GM20431 (cell line): ENCODE results near the gene ASCC1.
"Not testable (repeated sequence)": the region's sequence is repeated elsewhere in the genome, so short reads cannot be mapped to it uniquely, and the experiment has no call there.

Experiments
- in situ Hi-C: fragments of 300-500 bp; cut with MseI, MboI; formaldehyde crosslinking; loops from one replicate; pipeline ENCODE4 v1.15.0; 2020; ENCODE audit warnings: low sequenced_read_pairs; ENCODE audit not compliant: unreplicated experiment

The ASCC1 gene

GRCh38 chr10:72176701-72177100 lies 39.4 kb downstream of the ASCC1 start:
- in situ Hi-C loops: no loop called here

DNA sequence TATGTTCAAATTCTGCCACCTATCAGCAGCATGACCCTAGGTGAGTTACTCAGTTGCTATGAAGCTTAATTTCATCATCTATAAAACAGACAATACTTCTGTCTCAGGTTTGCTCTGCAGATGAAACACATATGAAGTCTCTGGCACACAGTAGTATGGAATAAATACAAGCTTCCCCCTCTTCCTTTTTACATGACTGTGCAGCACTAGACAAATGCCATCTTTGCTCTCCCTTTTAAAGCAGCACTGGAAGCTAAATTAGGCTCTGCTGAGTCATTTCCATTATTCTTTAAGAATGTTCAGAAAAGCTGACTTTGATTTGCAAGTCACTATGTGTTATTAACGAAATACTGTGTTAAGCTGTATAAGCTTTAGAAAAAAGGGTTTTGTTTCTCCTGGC lies 40.9 kb downstream of the ASCC1 start:
- in situ Hi-C loops: no loop called here

DNA sequence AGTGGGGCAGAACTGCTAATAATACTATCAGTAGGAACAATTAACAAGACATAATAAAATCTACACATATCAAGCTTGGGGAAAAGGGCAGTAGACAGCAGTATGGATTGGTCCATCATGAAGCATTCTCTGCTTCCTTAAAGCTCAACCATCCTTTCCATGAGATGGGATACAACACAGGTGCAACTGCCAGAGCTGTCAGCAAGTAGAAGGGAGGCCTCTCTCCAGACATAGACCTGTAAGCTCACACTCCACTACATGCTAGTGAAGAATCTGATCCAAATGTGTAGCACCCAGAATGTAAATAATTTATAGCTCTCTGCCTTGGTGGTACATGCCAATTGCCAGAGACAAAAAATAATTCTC lies 41.8 kb downstream of the ASCC1 start:
- in situ Hi-C loops: no loop called here

- in situ Hi-C loops: no loop called here
Observed at GRCh38 chr10:72173619-72174296, 42.3 kb downstream of the ASCC1 start.

GRCh38 chr10:72173262-72173618 lies 42.8 kb downstream of the ASCC1 start:
- in situ Hi-C loops: no loop called here

DNA sequence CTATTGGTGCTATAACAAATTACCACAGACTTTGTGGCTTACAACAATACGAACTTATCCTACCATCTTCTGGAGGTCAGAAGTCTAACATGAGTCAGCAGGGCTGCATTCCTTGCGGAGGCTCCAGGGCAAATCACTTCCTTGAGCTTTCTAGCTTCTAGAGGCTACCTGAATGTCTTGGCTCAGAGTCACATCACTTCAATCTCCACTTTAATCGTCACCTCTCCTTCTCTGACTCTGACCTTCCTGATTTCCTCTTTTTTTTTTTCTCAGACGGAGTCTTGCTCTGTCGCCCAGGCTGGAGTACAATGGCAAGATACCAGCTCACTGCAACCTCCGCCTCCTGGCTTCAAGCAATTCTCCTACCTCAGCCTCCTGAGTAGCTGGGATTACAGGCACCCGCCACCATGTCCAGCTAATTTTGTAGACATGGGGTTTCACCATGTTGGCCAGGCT lies 44.9 kb downstream of the ASCC1 start:
- in situ Hi-C loops: no loop called here

DNA sequence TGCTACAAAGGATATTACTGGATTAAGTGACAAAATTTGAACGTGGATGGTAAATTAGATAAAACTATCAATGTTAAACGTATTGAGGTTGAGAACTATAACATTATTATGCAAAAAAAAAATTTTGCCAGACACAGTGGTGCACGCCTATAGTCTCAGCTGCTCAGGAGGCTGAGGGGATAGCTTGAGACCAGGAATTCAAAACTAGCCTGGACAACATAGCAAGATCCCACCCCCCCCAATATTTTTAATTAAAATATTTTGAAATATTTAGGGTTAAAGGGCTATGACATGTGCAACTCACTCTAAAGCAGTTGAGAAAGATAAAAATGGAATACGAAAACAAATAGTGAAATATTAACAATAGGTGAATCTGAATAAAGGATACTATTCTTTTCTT lies 45.3 kb downstream of the ASCC1 start:
- in situ Hi-C loops: no loop called here

GRCh38 chr10:72170263-72170662 lies 45.8 kb downstream of the ASCC1 start:
- in situ Hi-C loops: no loop called here

DNA sequence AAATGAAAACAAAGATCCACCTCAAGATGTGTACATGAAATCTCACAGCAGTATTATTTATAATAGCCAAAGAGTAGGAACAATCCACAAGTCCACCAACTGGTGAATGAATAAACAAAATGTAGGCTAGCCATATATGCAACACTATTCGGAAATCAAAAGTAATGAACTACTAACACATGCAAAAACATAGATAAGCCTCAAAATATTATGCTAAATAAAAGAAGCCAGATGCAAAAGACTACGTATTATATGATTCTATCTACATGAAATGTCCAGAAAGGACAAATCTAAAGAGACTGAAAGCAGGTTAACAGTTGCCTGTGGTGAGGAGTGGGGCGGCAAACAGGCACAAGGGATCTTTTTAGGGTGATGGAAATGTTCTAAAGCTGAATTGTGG lies 49.0 kb downstream of the ASCC1 start:
- in situ Hi-C loops: no loop called here

DNA sequence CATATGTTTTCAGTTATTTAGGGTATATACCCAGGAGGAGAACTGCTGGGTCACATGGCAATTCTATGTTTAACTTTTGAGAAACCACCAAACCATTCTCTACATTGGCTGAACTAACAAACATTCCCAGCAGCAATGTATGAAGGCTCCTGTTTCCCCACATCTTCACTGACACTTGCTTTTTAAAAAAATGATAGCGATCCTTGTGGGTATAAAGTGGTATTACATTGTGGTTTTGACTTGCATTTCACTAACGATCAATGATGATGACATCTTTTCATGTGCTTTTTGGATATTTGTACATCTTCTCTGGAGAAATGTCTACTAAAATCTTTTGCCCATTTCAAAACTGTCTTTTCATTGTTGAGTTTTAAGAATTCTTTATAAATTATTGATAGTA lies 51.5 kb downstream of the ASCC1 start:
- in situ Hi-C loops: no loop called here

DNA sequence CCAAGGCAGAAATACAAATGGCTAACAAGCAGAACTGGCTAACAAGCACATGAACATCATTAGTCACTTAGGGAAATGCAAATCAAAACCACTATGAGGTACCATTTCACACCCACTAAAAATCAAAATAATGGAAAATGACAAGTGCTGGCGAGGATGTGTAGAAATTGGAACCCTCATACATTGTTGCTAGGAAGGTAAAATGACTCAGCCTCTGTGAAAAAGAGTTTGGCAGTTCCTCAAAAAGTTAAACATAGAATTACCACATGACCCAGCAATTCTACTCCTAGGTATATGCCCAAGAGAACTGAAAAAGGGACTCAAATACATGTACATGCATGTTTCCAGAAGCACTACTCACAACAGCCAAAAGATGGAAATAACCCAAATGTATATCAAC lies 53.1 kb downstream of the ASCC1 start:
- in situ Hi-C loops: no loop called here

GRCh38 chr10:72158176-72158575 lies 57.9 kb downstream of the ASCC1 start:
- in situ Hi-C loops: no loop called here

- in situ Hi-C loops: no loop called here
Observed at GRCh38 chr10:72156223-72156622, 59.9 kb downstream of the ASCC1 start.

DNA sequence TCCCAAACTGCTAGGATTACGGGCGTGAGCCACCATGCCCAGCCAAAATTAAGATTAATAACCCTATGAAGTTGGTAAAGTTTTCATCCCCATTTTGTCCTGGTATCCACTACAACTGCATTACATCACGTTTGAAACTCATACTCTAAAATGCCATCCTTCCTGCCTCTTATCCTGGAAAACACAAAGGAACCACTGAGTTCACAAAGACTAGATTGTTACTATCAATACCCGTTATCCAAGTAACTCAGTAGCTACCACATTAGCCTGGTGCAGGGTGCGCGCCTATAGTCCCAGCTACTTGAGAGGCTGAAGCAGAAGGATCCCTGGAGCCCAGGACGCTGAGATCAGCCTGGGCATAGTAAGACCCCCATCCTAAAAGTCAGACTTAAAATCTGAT lies 63.8 kb downstream of the ASCC1 start:
- in situ Hi-C loops: no loop called here

DNA sequence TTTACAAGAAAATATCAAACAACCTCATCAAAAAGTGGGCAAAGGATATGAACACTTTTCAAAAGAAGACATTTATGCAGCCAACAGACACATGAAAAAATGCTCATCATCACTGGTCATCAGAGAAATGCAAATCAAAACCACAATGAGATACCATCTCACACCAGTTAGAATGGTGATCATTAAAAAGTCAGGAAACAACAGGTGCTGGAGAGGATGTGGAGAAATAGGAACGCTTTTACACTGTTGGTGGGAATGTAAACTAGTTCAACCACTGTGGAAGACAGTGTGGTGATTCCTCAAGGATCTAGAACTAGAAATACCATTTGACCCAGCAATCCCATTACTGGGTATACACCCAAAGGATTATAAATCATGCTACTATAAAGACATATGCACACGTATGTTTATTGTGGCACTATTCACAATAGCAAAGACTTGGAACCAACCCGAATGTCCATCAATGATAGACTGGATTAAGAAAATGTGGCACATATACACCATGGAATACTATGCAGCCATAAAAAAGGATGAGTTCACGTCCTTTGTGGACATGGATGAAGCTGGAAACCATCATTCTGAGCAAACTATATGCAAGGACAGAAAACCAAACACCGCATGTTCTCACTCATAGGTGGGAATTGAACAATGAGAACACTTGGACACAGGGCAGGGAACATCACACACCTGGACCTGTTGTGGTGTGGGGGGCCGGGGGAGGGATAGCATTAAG lies 65.2 kb downstream of the ASCC1 start:
- in situ Hi-C loops: not testable (repeated sequence)

DNA sequence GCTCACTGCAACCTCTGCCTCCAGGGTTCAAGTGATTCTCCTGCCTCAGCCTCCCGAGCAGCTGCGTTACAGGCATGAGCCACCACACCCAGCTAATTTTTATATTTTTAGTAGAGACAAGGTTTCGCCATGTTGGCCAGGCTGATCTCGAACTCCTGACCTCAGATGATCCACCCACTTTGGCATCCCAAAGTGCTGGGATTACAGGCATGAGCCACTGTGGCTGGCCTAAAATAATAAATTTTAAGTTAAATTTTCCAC lies 68.8 kb downstream of the ASCC1 start:
- in situ Hi-C loops: not testable (repeated sequence)

DNA sequence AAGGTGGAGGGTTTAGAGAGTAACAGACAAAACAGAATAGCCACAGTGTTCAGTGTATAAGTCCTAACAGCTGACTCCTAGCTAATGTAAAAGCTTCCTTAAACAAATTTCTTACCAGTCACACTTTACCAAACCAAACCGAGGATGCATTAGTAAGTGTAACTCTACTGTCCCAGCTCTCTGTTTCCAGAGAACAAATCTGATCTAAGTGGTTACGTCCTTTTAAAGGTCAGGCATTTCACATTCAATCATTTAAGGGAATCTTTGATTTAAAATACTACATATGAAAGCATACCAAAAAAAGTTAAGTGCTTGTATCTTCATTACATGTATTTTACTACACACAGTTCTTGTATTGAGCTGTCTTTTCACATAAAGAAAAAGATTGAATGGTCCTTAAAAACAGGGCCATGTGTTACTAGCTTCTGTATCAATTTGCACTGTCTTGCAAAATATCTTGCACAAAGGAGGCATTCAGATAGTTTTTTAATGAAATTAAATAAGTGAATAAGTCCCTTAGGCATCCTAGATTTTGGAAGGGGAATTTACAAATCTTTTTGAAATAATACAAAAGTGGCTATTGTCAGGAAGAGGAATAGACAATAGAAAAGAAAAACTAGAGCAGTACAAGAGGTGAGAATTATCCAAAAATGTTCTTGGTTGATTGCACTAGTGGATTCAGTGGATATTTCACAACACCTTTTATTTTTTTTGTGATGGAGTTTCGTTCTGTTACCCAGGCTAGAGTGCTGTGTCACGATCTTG lies 69.3 kb downstream of the ASCC1 start:
- in situ Hi-C loops: no loop called here

- in situ Hi-C loops: no loop called here
Observed at GRCh38 chr10:72146071-72146470, 70.0 kb downstream of the ASCC1 start.

DNA sequence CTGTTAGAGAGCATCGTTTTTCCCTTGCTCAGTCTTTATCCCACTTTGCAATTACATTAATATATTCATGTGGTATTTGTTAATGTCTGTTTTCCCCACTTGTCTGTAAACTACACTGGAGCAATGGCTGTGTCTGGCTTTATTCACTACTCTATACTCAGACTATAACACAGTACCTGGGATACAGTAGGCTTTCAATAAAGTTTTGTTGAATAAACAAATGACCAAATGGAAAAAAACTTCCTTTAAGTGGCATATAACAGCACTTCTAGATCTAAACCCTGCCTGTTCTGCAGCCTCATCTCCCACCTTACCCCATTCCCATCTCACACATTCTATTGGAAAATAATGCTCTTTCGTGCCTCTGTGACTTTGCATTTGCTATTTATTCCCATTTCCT lies 70.4 kb downstream of the ASCC1 start:
- in situ Hi-C loops: no loop called here

DNA sequence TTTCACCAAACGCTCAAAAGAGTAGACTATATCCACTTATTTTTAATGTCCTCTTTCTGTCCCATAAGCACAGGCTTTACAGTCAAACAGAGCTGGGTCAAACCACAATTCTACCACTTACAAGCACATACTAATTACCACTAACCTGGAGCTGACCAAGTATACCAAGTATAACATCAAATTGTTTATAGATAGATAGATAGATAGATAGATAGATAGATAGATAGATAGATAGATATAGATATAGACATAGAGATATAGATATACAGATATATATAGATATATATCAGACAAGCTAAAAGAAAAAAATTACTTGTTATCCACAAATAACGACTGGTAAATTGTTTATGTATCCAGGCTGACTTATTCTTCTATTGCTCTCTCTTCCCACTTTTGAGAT lies 75.2 kb downstream of the ASCC1 start:
- in situ Hi-C loops: no loop called here

- in situ Hi-C loops: no loop called here
Observed at GRCh38 chr10:72140174-72140573, 75.9 kb downstream of the ASCC1 start.

- in situ Hi-C loops: no loop called here
Observed at GRCh38 chr10:72137583-72137982, 78.5 kb downstream of the ASCC1 start.
